Skeletal muscle satellite cell (primary cell): Measurements from ENCODE around the gene AZIN2. TPM values are rescaled to one million over a fixed set of nuclear protein-coding genes. Genes with fewer than 3 reads are reported as not detected.

ENCODE experiments used
- H3K27me3 ChIP-seq: 2 replicates; pipeline ENCODE4 v1.7.0; 2013; ENCODE audit warnings: low read length; ENCODE audit not compliant: control insufficient read depth, insufficient read depth
- H3K36me3 ChIP-seq: 2 replicates; pipeline ENCODE4 v1.7.0; 2013; ENCODE audit warnings: mild to moderate bottlenecking, control low read depth, low read length; ENCODE audit not compliant: insufficient read depth
- H3K4me1 ChIP-seq: 2 replicates; pipeline ENCODE4 v1.7.0; 2013; ENCODE audit warnings: low read length; ENCODE audit not compliant: control insufficient read depth, insufficient read depth
- H3K4me2 ChIP-seq: 2 replicates; pipeline ENCODE4 v1.7.0; 2013; ENCODE audit warnings: mild to moderate bottlenecking, low read length
- H3K4me3 ChIP-seq: 2 replicates; pipeline ENCODE4 v1.7.0; 2013; ENCODE audit warnings: low read length
- H3K9ac ChIP-seq: 2 replicates; pipeline ENCODE4 v1.7.0; 2013; ENCODE audit warnings: mild to moderate bottlenecking, low read depth, low read length, moderate library complexity
- H3K9me3 ChIP-seq: replicated peaks from 2 replicates; pipeline ENCODE4 v1.7.0; 2013; ENCODE audit warnings: mild to moderate bottlenecking, control low read depth, low read length
- total RNA-seq: library from RNA; depleted of rRNA; stranded (reverse); fragments of >200 nt; gene quantifications from 2 replicates; pipeline ENCODE4 v1.2.3, GENCODE V29; 2012; rRNA removed

Gene AZIN2
- 4.1 and 7.0 TPM in 2 replicates for total RNA-seq

DNA sequence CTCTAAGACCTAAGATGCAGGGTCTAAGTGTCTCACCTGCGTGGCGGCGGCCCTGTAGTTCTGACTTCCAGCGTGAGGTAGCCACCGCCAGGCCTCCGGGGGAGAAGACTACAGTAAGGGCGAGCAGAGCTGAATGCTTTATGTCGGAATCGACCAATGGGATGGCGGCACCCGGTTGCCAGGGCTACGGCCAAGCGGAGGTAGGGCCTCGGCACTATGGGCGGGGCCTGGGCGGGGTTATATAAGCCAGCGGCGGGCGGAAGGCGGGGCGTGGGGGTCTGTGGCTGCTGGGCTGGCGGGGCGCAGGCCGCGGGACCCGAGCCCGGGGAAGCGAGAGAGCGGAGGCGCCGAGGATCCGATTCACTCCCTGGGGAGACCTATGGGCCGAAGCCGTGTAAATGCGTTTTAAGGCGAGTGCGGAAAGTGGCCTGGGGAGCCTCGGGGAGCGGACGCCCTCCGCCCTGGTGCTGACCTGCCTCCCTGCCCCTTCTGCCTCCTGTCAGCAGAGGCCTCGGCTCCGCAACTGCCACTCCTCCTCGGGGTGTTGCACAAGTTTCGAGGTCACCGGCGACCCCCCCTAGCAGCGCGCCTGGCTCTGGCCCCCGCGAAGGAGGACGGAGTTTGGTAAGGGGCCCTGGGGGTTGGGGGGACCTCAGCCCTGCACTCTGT, at the start of gene AZIN2:
AZIN2 (plus strand) TSS at position 269 of the 669 bp plus-strand sequence. CDS start 1,097 bp downstream, outside the sequence.
- Histone ChIP-seq H3K9ac (peak within 1 kb of the TSS; percentile 84), H3K9me3 (no peaks in the 10 kb centered on the region), H3K4me3 (peak within 1 kb of the TSS; percentile 92), H3K36me3 (no peaks in the 10 kb centered on the region), H3K27me3 (peaks cover 19% of the 10 kb centered on the region), H3K4me1 (peaks cover 17% of the 10 kb centered on the region), H3K4me2 (peak within 1 kb of the TSS; percentile 100)

DNA sequence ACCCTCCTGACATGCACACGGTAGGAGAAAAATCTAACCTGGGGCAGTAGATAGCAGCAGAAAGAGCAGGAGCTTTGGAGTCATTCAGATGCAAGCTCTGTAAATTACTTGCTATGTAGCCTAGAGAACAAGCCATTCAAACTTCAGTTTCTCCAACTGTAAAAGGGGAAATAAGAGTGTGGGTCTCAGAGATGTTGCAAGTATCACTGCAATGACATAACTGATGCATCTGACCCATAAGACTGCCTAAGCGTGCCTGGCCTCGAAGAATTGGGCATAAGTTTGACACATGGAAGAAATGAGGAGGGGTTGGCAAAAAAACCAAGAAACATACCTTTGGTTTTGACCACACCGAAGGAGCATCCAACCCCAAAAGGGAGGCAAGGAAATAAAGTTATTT, 49.4 kb upstream of the AZIN2 start:
- no peaks in the 10 kb centered on the region for H3K9me3 ChIP-seq
- no peak overlapping the region for H3K9ac ChIP-seq
- H3K36me3 ChIP-seq: peaks cover 19% of the 10 kb centered on the region
- no peak overlapping the region for H3K4me2 ChIP-seq
- H3K4me3 ChIP-seq: no peak overlapping the region
- H3K27me3 ChIP-seq: no peaks in the 10 kb centered on the region
- H3K4me1 ChIP-seq: peaks cover 24% of the 10 kb centered on the region

DNA sequence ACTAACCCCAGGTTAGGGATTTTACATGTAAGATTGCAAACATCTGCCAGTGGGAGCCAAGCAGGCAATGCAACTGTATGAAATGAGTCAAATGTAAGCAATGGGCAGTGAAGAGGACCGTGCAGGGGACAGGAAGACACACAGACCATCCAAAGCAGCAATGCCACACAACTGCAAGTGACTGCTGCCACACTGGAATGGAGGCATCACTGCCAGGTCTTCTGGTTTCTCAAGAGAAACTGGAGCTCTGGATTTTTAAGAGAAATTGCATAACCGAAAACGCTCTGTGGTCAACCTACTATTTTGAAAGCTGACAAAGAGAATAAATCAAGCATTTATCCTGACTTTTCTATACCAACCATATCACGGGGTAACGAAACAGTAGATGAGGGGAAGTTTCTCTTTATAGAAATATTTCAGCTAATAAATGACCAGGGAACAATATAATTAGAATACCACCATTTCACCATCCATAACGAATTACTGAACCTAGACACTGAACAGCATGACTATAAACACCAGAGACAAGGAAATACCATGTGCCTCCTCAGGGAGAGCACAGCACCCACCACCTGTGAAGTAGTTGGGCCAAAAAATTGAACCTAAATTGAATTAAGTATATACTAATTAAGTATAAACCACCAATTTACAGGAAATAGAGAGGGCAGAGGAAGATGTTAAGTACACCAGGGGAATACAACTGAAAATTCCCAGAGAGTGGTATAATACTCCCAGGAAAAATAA, 48.7 kb upstream of the AZIN2 start:
- Histone ChIP-seq H3K9me3 (no peaks in the 10 kb centered on the region), H3K4me2 (no peak overlapping the region), H3K9ac (no peak overlapping the region), H3K36me3 (peaks cover 19% of the 10 kb centered on the region), H3K27me3 (no peaks in the 10 kb centered on the region), H3K4me1 (peaks cover 28% of the 10 kb centered on the region), H3K4me3 (no peak overlapping the region)

DNA sequence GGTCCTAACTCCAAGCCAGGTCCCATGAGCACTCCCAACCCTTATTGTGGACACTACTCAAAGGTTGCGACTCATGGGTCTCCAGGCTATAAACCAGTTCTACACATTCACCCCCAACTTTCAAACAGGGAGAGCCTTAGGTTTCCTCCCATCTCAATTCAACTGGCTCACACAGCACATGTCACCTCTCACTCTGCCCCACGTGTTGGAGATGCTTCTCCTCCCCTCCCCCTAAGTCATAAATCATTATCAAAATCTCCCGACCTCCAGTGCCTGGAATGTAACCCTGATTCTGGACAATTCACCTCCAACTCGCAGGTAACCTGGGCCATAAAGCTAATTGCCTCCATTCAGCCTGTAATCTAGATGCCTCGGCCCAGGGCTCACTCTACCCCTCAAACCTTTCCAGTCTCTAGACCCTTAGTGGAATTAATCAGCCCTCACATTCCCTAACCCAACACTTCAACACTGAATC, 44.9 kb upstream of the AZIN2 start:
- Histone ChIP-seq H3K9me3 (no peaks in the 10 kb centered on the region), H3K27me3 (no peaks in the 10 kb centered on the region), H3K36me3 (peaks cover 5% of the 10 kb centered on the region), H3K4me3 (peak overlapping the region; percentile 79), H3K4me2 (peak overlapping the region; percentile 82), H3K4me1 (peaks cover 22% of the 10 kb centered on the region), H3K9ac (peak overlapping the region; percentile 90)

DNA sequence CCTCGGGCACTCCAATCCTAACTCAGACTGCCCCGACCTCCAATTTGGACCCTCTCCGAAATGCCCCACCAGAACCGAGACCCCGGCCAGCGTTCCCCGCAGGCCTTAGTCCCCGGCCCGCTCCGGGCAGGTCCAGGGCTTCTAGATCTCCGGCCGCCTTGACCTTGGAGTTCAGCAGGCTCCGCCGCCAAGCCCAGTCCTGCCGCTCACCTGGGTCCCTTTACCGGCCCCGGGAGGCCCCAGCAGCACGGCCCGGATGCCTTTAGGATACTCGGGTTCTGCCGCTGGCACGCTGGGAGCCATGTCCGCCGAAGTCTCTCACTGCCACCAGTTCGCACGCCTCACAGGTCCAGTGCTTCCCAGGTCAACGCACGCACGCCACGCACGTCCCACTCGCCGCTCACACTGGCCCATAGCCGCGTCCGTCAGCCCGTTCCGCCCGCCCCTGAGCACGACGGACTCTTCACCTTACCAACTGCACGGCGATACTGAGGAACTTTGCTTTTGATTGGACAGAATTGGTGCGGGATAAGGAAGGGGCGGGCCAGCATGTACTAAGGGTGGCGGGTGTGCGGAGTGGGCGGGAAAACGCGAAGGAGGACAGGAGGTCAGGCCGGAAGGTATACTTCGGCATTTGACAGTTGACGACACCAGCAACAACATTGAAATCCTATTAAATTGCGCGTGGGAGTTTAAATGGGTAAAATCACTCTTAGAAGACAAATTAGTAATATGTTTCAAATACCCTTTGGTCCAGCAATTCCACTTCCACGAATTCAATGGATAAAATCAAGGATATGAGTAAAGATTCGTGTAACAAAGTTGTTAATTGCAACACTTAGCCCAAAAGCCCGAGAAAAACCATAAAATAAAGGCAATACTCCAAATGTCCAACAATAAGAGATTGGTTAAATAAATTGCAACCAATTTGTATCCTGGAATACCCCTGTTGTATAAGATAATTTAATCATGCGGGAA, 44.1 kb upstream of the AZIN2 start, which contains the start of gene AK2:
AK2 (minus strand) TSS at position 358 of the 978 bp plus-strand sequence; CDS start at position 303, 55 bp downstream.
- Histone ChIP-seq H3K27me3 (no peaks in the 10 kb centered on the region), H3K4me3 (peak within 1 kb of the TSS; percentile 79), H3K4me1 (peaks cover 21% of the 10 kb centered on the region), H3K36me3 (no peaks in the 10 kb centered on the region), H3K4me2 (peak within 1 kb of the TSS; percentile 82), H3K9me3 (no peaks in the 10 kb centered on the region), H3K9ac (peak within 1 kb of the TSS; percentile 90)

DNA sequence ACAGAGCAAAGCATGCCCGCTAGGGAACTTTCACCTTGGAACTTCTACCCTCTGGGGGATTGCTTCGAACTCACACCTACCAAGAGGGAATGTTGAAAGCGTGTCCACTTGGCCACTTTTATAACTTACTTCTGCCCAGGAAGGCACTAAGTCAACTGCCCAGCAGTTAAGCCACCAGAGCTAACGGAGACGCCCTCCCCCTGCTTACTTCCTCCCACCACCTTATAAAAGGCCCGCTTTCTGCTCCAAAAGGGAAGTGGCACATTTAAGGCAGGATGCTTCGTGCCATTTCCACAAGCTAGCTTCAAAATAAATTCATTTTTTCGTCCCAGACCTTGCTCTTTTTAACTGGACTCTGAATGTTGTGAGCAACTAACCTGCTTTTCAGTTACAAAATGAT, 41.1 kb upstream of the AZIN2 start:
- no peak overlapping the region for H3K9ac ChIP-seq
- H3K4me3 ChIP-seq: no peak overlapping the region
- no peaks in the 10 kb centered on the region for H3K27me3 ChIP-seq
- no peaks in the 10 kb centered on the region for H3K9me3 ChIP-seq
- no peaks in the 10 kb centered on the region for H3K36me3 ChIP-seq
- no peak overlapping the region for H3K4me2 ChIP-seq
- H3K4me1 ChIP-seq: peaks cover 14% of the 10 kb centered on the region

DNA sequence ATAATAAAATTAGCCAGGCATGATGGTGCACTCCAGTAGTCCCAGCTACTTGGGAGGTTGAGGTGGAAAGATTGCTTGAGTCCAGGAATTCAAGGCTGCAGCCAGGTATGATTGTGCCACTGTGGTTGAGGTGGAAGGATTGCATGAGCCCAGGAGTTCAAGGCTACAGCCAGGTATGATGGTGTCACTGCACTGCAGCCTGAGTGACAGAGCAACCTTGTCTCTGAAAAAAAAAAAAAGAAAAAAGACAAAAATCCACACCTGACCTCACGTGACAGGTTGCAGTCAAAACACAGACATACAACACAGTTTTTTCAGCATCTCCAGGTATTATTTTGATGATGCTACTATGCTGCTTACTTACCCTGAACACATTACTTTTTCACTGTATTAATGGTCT, 39.9 kb upstream of the AZIN2 start:
- no peaks in the 10 kb centered on the region for H3K36me3 ChIP-seq
- no peak overlapping the region for H3K4me2 ChIP-seq
- no peaks in the 10 kb centered on the region for H3K27me3 ChIP-seq
- no peaks in the 10 kb centered on the region for H3K9me3 ChIP-seq
- no peak overlapping the region for H3K4me3 ChIP-seq
- peaks cover 4% of the 10 kb centered on the region for H3K4me1 ChIP-seq
- no peak overlapping the region for H3K9ac ChIP-seq

DNA sequence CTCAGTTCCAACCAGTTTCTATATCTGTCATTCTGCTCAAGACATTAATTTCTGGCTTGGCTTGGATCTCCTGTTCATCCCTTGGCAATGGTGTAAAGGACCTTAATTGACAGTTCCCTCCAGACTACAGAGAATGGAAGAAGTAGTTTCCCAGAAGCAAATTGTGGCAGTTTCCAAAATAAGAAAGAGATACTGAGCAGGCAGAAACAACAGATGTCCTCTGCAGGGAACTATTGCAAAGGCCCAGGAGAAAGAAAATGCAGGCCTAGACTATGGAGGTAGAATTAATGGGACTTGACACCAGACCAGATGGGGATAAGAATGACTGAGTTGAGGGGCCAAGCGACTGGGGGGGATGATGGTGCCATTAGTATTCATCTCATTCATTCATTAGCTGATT, 38.1 kb upstream of the AZIN2 start:
- Histone ChIP-seq H3K9me3 (no peaks in the 10 kb centered on the region), H3K27me3 (no peaks in the 10 kb centered on the region), H3K36me3 (no peaks in the 10 kb centered on the region), H3K4me2 (no peak overlapping the region), H3K9ac (no peak overlapping the region), H3K4me3 (no peak overlapping the region), H3K4me1 (peaks cover 2% of the 10 kb centered on the region)

DNA sequence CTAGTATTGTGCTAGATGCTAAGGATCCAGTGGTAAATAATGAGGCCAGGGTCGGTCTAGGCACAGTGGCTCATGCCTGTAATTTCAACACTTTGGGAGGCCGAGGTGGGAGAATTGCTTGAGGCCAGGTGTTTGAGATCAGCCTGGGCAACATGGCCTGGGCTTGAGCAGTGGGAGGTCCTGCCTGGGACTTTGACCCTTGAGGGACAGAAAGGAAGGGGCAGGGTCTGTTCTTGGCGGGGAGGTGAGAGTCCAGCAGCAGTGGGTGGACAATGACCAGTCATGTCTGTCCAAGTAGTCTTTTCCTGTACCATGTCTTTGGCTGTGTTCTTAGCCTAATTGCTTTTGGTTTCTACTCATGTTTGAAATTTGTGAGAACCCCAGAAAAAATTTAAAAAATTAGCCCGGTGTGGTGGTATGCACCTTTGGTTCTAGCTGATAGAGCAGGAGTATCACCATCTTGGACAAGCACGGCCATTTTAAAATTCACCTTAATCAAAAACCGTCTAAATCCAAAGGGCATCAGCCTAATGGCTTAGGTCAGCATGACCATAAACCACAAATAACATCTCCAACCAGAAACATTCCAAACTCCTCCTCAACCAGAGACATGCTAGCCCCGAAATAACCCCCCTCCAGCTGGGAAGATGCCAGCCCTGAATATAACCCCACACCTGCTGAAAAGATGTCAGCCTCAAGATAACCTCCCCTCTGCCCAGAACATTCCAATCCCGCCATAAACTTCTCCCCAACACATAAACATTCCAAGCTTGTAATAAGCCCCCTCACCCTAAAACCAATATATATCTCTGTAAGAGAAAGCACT, 37.5 kb upstream of the AZIN2 start:
- H3K27me3 ChIP-seq: no peaks in the 10 kb centered on the region
- H3K36me3 ChIP-seq: no peaks in the 10 kb centered on the region
- no peak overlapping the region for H3K4me3 ChIP-seq
- no peak overlapping the region for H3K9ac ChIP-seq
- H3K4me1 ChIP-seq: peaks cover 8% of the 10 kb centered on the region
- no peaks in the 10 kb centered on the region for H3K9me3 ChIP-seq
- H3K4me2 ChIP-seq: no peak overlapping the region

DNA sequence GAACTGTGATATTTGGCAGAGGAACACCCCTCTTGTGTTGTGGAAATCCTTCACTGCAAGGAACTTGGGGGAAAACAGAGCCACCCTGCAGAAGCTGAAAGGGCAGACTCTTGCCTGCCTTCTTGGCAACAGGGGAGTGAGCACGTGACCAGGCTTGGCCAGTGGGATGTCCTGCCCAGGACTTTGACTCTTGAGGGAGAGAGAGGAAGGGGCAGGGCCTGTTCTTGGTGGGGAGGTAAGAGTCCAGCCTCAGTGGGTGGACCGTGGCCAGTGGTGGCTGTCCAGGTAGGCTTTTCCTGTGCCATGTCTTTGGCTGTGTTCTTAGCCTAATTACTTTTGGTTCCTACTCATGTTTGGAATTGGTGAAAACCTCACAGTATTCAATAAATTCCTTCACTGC, 35.7 kb upstream of the AZIN2 start:
- Histone ChIP-seq H3K36me3 (no peaks in the 10 kb centered on the region), H3K4me2 (no peak overlapping the region), H3K9ac (no peak overlapping the region), H3K4me1 (peaks cover 13% of the 10 kb centered on the region), H3K4me3 (no peak overlapping the region), H3K27me3 (no peaks in the 10 kb centered on the region), H3K9me3 (no peaks in the 10 kb centered on the region)
